Liver (tissue), 3 donors: ENCODE data around the gene ZMYND10.

ENCODE experiments used
- ATF3 ChIP-seq: IDR thresholded peaks from 2 replicates; pipeline ENCODE4 v1.6.1; 2016; ENCODE audit warnings: antibody characterized with exemption
- CTCF ChIP-seq: fragments of 150-350 bp; IDR thresholded peaks from 2 replicates; pipeline ENCODE4 v1.5.1; 2017; ENCODE audit warnings: improper control_type of control experiment, low read depth, low read length; ENCODE audit not compliant: missing input control
- EGR1 ChIP-seq, 2 donors: IDR thresholded peaks; 2 replicates each; pipeline ENCODE4 v1.6.1; 2016 to 2018; ENCODE audit warnings: antibody characterized with exemption in 2 of 2, low read depth in 2 of 2
- GABPA ChIP-seq, 2 donors: IDR thresholded peaks in 1 of 2; conservative IDR thresholded peaks in 1 of 2; 2 replicates each; pipeline ENCODE4 v1.6.1; 2016; ENCODE audit warnings: antibody characterized with exemption in 2 of 2, mild to moderate bottlenecking in 1 of 2, moderate library complexity in 1 of 2
- MAX ChIP-seq: IDR thresholded peaks from 2 replicates; pipeline ENCODE4 v1.6.1; 2016; ENCODE audit warnings: antibody characterized with exemption
- TAF1 ChIP-seq: conservative IDR thresholded peaks from 2 replicates; pipeline ENCODE4 v1.6.1; 2016; ENCODE audit warnings: antibody characterized with exemption, mild to moderate bottlenecking
- donor health status: healthy.
- donor health status: healthy.

DNA sequence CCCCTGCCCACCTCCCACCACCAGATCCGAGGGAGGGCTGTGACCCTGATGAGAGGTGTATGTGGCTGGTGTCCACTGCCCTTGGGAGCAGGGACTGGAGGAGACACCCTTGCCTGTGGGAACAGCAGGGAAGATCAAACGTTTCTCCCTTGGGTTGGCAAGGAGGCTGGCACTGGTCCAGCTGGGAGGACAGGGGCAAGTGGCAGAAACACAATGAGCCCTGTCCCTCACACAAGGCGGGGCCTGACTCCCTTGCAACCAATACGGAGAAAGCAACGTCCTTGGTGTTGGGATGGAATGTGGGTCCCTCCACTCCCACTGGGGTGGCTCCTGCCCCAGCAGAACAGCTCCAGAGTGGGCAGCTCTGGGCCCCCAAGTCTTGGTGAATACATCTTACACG lies 28.2 kb downstream of the ZMYND10 start:
- TF ChIP-seq EGR1 (IDR thresholded peaks at IDR 0.05; ENCODE audit: low read depth in 2 of 2) (no peak), CTCF (no peak), GABPA (IDR thresholded peaks at IDR 0.05 in 1 of 2, conservative IDR thresholded peaks at IDR 0.05 in 1 of 2) (no peak), ATF3 (no peak), TAF1 (no peak), MAX (no peak)
